Astrocyte of the cerebellum (primary cell): ENCODE results near the gene PITPNC1.

ENCODE experiments used
- DNase-seq: peaks from one replicate; pipeline ENCODE4 v3.0.0-alpha.2; 2011; ENCODE audit warnings: low read depth
- H3K4me3 ChIP-seq: 2 replicates; pipeline ENCODE4 v1.5.1; 2011; ENCODE audit warnings: mild to moderate bottlenecking, low read depth, low read length, moderate library complexity
- CTCF ChIP-seq: IDR thresholded peaks from 2 replicates; pipeline ENCODE4 v1.5.1; 2012; ENCODE audit warnings: low read length, low read depth, moderate library complexity, mild to moderate bottlenecking; ENCODE audit errors: missing control alignments
- in situ Hi-C: cut with HindIII; loops from 2 replicates; pipeline ENCODE4 v1.10.0; 2017; ENCODE audit warnings: low sequenced_read_pairs

The PITPNC1 gene

DNA sequence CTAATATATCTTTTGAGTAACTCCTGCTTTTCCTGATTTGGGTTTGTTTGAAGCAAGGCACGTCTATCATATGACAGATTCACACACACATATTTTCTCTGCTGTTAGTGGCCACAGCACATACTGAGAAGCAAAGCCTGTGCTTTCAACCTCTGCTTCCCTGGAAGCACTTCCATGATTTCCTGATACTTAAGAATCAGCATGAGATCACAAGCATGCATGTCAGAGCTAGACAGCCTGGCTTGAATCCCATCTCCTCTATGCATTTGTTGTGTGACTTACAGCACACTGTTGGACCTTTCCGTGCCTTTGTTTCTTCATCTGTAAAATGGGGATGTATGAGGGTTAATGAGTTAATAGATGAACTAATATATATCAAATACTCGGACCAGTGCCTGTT, 189.6 kb downstream of the PITPNC1 start:
- TF ChIP-seq CTCF: no peak
- no peak for DNase-seq
- no peak overlapping the region for H3K4me3 ChIP-seq
- in situ Hi-C loops: no loop called here

DNA sequence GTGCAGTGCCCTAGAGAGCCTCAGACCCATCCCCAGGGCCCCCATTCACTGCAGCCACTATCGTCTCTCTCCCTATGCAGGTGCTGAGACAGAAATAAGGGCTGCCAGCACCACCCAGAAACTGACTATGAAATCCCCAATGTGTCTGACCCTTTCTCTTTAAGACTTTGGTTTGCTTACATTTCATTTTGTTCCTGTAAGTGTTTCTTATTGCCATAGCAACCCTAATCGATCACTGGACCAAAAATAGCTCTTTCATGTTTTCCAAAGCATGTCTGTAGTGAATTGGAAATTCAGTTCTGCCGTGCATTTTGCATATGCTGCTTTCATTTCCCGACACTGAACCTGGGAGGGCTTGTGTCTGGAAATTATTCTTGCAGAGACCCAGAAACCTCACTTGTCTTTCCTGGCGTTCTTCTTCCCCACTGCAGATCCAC, 192.0 kb downstream of the PITPNC1 start:
- DNase-seq: no peak
- no peak for TF ChIP-seq CTCF
- in situ Hi-C loops: no loop called here
- H3K4me3 ChIP-seq: no peak overlapping the region

- no peak overlapping the region for H3K4me3 ChIP-seq
- no peak for DNase-seq
- in situ Hi-C loops: no loop called here
- TF ChIP-seq CTCF: no peak
Measured at GRCh38 chr17:67569873-67570272, 192.8 kb downstream of the PITPNC1 start.

GRCh38 chr17:67570797-67571196, 193.7 kb downstream of the PITPNC1 start:
- DNase-seq: no peak
- no peak for TF ChIP-seq CTCF
- H3K4me3 ChIP-seq: no peak overlapping the region
- in situ Hi-C loops: no loop called here

DNA sequence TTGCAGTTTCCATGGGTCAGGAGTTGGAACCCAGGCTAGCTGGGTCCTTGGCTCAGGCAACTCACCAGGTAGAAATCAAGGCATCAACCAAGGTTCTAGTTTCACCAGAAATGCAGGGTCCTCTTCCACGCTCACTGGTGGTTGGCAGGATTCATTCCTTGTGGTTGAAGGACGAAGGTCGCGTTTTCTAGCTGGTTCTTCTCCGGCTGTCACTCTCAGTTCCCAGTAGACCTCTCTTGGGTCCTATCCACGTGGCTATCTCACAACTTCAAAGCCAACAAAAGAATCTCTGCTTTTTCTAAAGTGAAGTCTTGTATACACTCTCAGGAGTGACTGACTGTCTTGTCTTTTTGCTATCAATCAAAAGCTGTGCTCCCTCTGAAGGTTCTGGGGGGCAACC, 194.4 kb downstream of the PITPNC1 start:
- no peak for TF ChIP-seq CTCF
- in situ Hi-C loops: no loop called here
- no peak for DNase-seq
- no peak overlapping the region for H3K4me3 ChIP-seq

DNA sequence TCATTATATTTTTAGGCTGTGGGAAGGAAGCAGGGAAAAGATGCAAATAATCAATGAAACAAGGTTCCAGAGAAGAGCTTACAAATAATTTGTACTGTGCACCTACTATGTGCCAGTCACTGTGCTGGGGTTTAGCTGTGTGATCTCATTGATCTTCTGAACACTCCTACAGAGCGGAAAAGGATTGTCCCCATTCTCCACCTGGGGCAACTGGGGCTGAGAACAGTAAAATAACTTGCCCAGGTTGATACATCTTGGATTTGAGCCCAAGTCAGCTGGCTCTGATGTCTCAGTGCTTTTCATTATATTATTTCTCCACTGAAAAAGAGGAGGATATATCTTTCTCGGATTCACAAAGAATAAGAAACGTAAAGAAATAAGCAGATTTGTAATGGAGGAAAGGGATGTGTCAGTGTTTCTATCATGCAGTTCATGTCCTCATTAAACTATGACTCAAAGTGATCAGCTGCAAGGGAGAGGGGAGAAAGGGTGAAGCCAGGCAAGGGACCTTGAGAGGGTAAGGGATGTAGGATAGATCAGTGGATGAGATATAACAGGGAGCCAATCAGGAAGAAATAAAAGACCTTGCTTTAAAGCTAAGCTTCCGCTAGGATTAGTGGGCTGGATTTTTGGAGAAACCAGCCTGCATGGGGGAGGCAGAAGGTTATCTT, 197.0 kb downstream of the PITPNC1 start:
- in situ Hi-C loops: no loop called here
- no peak for TF ChIP-seq CTCF
- DNase-seq: no peak
- H3K4me3 ChIP-seq: no peak overlapping the region
